Measurements from ENCODE around the gene GPRC5B. TPM values are rescaled to one million over a fixed set of nuclear protein-coding genes. Genes with fewer than 3 reads are reported as not detected.

GPRC5B gene
- total RNA-seq (ENCODE audit: unreplicated experiment): 140 TPM
- long read RNA-seq, full-length matches to known transcripts: 57 of 64 reads
- long read RNA-seq, partial matches to known transcripts: 3 of 64 reads
- long read RNA-seq, other reads (novel, unspliced or antisense): 4 of 64 reads

DNA sequence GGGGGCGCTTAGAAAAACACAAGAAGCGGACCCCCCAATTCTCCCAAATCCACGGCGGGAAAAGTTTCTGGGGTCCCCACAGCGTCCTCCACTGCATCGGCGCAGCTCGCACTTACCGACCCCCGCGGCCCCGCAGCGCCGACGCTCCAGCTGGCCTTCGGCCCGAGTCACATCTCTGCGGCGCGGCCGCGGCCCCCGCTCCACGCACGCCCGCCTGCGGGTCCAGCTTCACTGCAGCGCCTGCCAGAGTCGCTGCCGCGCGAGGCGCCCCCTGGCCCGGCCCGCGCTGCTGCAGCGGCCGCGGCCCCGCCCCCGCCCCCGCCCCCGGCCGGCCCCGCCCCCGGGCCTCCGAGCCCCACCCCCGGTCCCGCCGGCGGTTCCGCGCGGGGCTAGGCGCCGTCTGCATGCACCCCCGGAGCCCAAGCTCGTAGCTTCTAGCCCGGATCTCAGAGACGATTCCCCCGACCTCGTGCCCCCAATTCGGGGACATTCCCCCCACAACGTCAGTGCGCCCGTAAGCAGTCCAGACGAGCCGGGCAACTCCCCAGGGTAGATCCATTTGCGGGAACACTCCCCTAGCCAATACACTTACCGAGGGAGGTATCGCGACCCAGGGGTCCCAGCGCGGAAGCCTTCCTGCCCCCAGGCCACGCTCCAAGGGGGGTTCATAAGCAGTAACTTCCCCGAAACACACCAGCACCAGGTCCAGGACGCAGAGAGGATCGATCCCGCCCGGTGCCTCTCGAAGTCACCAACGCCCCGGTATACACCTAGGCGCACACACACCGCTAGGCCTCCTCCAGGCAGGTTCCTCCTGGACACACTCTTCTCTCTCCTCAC is at the start of gene GPRC5B:
Gene GPRC5B, minus strand, starts transcription at position 238 of the 840 bp plus-strand sequence. CDS start 12,003 bp downstream, outside the sequence.
- peaks cover 16% of the 10 kb centered on the region for H3K36me3 Mint-ChIP-seq (ENCODE audit: low read depth, unreplicated experiment)
- peak within 1 kb of the TSS; percentile 97 for H3K4me3 Mint-ChIP-seq (ENCODE audit: unreplicated experiment)
- H3K27ac Mint-ChIP-seq (ENCODE audit: unreplicated experiment): peak within 1 kb of the TSS; percentile 42
- peaks cover 25% of the 10 kb centered on the region for H3K4me1 Mint-ChIP-seq (ENCODE audit: unreplicated experiment)
- H3K27me3 Mint-ChIP-seq (ENCODE audit: unreplicated experiment): peaks cover 4% of the 10 kb centered on the region
- no peaks in the 10 kb centered on the region for H3K9me3 Mint-ChIP-seq (ENCODE audit: unreplicated experiment)
- DNase-seq (ENCODE audit: low spot score): peak; percentile 79
- no peak for TF ChIP-seq CTCF (IDR thresholded peaks at IDR 0.05; ENCODE audit: unreplicated experiment)

GRCh38 chr16:19933740-19934139 is 49.1 kb upstream of the GPRC5B start:
- Mint-ChIP-seq H3K36me3 (ENCODE audit: low read depth, unreplicated experiment) (no peaks in the 10 kb centered on the region), H3K4me1 (ENCODE audit: unreplicated experiment) (no peaks in the 10 kb centered on the region), H3K27me3 (ENCODE audit: unreplicated experiment) (no peaks in the 10 kb centered on the region), H3K9me3 (ENCODE audit: unreplicated experiment) (no peaks in the 10 kb centered on the region), H3K27ac (ENCODE audit: unreplicated experiment) (no peak overlapping the region), H3K4me3 (ENCODE audit: unreplicated experiment) (no peak overlapping the region)
- no peak for TF ChIP-seq CTCF (IDR thresholded peaks at IDR 0.05; ENCODE audit: unreplicated experiment)
- no peak for DNase-seq (ENCODE audit: low spot score)

DNA sequence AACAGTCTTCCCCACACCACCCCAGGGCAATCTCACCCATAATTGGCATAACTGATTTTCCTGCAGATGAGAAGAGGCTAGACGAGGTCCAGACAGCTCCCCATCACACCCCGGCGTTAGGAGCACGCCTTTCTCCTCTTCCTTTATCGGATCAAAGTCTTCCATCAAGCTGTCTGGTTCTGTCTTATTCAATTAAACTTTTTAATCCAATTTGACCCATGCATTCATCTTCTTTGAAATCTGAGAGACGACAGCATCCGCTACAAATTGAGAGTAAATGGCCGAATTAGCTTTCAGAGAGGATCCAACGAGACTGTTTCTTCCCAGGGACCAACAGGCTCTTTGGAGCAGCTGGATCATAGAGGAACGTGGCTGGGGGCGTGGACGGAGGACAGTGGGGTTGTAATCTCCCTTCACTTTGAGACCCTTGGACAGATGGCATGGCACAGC is 44.4 kb upstream of the GPRC5B start:
- TF ChIP-seq CTCF (IDR thresholded peaks at IDR 0.05; ENCODE audit: unreplicated experiment): no peak
- H3K4me3 Mint-ChIP-seq (ENCODE audit: unreplicated experiment): no peak overlapping the region

GRCh38 chr16:19928432-19928831 is 43.8 kb upstream of the GPRC5B start:
- Mint-ChIP-seq H3K4me3 (ENCODE audit: unreplicated experiment) (no peak overlapping the region), H3K27me3 (ENCODE audit: unreplicated experiment) (peaks cover 2% of the 10 kb centered on the region), H3K4me1 (ENCODE audit: unreplicated experiment) (no peaks in the 10 kb centered on the region), H3K36me3 (ENCODE audit: low read depth, unreplicated experiment) (no peaks in the 10 kb centered on the region), H3K9me3 (ENCODE audit: unreplicated experiment) (no peaks in the 10 kb centered on the region), H3K27ac (ENCODE audit: unreplicated experiment) (no peak overlapping the region)
- no peak for TF ChIP-seq CTCF (IDR thresholded peaks at IDR 0.05; ENCODE audit: unreplicated experiment)
- DNase-seq (ENCODE audit: low spot score): no peak

More for the DNA sequence above, 44.4 kb upstream of the GPRC5B start:
- Mint-ChIP-seq H3K27me3 (ENCODE audit: unreplicated experiment) (peaks cover 2% of the 10 kb centered on the region), H3K9me3 (ENCODE audit: unreplicated experiment) (no peaks in the 10 kb centered on the region), H3K4me1 (ENCODE audit: unreplicated experiment) (no peaks in the 10 kb centered on the region), H3K27ac (ENCODE audit: unreplicated experiment) (no peak overlapping the region), H3K36me3 (ENCODE audit: low read depth, unreplicated experiment) (no peaks in the 10 kb centered on the region)
- no peak for DNase-seq (ENCODE audit: low spot score)
